Epithelial cell of proximal tubule (primary cell): ENCODE results near the gene CTU2. TPM values are rescaled to one million over a fixed set of nuclear protein-coding genes. Genes with fewer than 3 reads are reported as not detected.

Experiments
- DNase-seq: peaks from one replicate; pipeline ENCODE4 v3.0.0-alpha.2; 2011; ENCODE audit warnings: low read depth
- H3K4me3 ChIP-seq: 2 replicates; pipeline ENCODE4 v1.5.1; 2011; ENCODE audit warnings: low read depth, mild to moderate bottlenecking, low read length
- total RNA-seq: library from RNA; depleted of rRNA; stranded (reverse); fragments of >200 nt; gene quantifications from 2 replicates; pipeline ENCODE4 v1.2.3, GENCODE V29; 2015
- TF ChIP-seq, protein P1 (sequence below): conservative IDR thresholded peaks from 2 replicates; pipeline ENCODE4 v1.5.1; 2012; ENCODE audit warnings: low read depth, mild to moderate bottlenecking, low read length

The CTU2 gene
- total RNA-seq, 1 donor from 2014 or later: 9.3 TPM

DNA sequence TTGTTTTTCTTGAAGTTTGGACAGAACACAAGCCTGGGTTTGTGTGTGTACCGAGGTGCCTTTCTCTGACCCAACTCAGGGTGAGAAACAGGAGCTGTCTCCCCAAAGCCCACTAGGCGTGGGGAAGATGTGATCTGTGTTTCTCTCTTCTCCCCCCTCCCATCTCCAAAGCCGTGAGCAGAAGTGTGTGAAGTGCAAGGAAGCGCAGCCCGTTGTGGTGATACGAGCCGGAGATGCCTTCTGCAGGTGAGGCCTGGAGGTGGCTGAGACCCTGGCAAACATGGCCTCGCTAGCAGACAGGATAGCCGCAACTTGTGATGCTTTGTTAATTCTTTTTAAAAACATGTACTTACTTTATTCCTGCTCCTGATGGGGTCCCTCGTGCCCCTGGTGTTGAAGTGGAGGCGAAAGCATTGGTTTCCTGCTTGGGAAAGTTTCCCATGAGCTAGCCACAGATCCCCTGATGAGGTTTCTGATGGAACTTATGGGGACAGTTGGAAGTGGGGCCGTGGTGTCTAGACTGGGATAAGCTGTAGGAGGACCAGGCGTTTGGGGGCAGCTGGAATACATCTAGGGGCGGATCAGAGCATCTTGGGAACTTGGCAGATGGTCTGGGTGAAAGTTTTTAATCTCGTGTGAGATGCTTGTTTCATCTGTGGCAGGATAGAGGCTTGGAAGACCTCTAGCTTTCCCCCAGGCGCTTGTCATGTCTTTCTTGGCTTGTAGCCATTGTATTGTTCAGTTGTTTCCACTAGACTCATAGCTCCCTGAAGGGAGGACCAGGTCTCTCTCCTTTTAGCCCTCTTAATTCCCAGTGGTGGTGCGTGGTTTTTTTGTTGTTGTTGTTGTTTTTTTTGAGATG is 893 bp downstream of the CTU2 start:
- peak overlapping the region; percentile 99 for H3K4me3 ChIP-seq
- DNase-seq: no peak
- TF ChIP-seq, protein P1, sequence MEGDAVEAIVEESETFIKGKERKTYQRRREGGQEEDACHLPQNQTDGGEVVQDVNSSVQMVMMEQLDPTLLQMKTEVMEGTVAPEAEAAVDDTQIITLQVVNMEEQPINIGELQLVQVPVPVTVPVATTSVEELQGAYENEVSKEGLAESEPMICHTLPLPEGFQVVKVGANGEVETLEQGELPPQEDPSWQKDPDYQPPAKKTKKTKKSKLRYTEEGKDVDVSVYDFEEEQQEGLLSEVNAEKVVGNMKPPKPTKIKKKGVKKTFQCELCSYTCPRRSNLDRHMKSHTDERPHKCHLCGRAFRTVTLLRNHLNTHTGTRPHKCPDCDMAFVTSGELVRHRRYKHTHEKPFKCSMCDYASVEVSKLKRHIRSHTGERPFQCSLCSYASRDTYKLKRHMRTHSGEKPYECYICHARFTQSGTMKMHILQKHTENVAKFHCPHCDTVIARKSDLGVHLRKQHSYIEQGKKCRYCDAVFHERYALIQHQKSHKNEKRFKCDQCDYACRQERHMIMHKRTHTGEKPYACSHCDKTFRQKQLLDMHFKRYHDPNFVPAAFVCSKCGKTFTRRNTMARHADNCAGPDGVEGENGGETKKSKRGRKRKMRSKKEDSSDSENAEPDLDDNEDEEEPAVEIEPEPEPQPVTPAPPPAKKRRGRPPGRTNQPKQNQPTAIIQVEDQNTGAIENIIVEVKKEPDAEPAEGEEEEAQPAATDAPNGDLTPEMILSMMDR: no peak

DNA sequence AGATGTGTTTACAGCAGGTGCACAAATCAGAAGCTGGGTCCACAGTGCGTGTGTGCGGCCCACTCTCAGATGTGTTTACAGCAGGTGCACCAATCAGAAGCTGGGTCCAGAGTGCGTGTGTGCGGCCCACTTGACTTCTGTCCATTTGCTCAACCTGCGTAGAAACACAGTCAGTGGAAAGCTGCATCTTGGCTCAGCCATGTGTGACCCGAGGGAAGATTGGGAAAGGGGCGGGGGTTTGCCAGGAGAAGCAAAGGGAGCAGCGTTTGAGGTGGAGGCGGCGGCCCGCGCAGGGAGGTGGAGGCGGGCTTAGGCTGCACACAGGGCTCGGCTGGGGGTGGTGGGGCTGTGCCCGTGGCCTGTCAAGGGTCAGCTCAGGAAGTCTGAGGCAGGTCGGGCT is 4.3 kb downstream of the CTU2 start:
- TF ChIP-seq, protein P1: no peak
- no peak for DNase-seq
- no peak overlapping the region for H3K4me3 ChIP-seq

DNA sequence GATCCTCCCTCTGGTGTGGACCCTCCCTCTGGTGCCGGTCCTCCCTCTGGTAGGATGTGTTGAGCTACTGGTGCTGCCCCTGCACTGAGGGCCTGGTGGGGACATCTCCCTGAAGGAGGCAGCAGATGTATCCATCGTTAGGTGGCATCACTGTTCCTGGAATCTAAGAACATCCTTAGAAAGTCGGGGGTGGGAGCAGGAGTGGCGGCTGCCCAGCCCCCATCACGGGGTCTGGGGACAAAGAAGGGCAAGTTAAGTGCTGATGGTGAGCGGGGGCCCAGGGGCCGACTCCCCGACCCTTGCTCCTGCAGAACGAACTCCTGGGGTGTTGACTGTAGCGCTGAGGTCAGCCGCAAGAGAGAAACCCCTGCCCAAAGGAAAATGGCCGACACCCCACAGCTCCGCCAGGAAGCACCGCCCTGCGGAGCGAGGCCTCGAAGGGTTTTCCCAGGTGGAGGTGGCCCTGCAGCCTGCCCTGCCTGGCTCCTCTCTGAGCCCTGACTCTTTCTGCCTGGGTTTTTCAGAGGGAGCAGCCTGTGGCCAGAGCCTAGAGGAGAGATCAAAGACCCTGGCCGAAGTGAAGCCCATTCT is 5.5 kb downstream of the CTU2 start:
- no peak for DNase-seq
- no peak overlapping the region for H3K4me3 ChIP-seq
- TF ChIP-seq, protein P1: no peak

DNA sequence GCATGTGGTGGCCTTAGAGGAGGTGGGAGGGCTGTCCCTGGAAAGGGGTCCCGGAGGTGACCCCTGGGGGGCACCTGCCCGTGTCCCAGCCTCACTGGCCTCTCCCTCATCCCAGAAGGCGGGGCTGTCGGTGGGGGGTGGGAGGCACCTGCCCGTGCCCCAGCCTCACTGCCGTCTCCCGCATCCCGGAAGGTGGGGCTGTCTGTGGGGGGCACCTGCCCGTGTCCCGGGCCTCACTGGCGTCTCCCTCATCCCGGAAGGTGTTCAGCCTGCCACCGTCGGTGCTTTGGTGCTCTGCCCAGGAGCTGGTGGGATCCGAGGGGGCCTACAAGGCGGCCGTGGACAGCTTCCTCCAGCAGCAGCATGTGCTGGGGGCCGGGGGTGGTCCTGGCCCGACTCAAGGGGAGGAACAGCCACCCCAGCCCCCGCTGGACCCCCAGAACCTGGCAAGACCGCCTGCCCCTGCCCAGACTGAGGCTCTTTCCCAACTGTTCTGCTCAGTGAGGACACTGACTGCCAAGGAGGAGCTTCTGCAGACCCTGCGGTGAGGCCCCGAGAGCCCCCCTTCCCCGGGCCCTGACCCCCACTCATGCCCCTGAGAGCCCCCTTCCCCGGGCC is 6.2 kb downstream of the CTU2 start:
- TF ChIP-seq, protein P1: no peak
- H3K4me3 ChIP-seq: no peak overlapping the region
- DNase-seq: no peak

DNA sequence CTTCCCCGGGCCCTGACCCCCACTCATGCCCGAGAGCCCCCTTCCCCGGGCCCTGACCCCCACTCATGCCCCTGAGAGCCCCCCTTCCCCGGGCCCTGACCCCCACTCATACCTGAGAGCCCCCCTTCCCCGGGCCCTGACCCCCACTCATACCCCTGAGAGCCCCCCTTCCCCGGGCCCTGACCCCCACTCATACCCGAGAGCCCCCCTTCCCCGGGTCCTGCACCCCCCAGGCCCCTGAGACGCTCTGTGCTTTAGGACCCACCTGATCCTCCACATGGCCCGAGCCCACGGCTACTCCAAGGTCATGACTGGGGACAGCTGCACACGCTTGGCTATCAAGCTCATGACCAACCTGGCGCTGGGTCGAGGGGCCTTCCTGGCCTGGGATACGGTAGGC is 6.8 kb downstream of the CTU2 start:
- no peak overlapping the region for H3K4me3 ChIP-seq
- DNase-seq: no peak
- TF ChIP-seq, protein P1: no peak

DNA sequence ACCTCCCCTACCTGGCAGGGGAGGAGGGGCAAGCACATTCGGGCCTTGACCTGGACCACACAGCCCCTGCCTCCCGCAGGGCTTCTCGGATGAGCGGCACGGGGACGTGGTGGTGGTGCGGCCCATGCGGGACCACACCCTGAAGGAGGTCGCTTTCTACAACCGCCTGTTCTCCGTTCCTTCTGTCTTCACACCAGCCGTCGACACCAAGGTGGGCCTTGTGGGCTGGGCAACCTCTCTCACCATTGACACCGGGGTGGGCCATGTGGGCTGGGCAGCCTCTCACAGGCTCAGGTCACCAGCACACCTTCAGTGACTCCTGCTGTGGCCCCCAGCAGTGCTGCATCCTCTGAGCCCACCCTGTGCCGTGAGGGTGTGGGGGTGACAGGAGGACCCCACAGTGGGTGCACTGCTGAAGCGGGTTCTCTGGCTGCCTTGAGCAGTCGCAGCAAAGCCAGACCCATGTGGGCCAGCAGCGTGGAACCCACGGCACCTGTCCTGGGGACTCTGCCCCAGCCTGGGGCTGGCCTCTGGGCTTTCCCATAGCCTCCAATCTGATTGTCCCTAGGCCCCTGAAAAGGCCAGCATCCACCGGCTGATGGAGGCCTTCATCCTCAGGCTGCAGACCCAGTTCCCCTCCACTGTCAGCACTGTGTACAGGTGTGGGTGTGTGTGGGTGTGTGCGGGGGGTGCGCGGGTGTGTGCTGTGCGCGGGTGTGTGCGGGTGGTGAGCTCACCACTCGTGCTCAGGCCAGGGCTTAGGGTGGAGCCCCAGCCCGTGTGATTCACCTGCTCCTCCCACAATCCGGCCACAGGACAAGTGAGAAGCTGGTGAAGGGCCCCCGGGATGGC is 7.5 kb downstream of the CTU2 start:
- H3K4me3 ChIP-seq: no peak overlapping the region
- DNase-seq: no peak
- TF ChIP-seq, protein P1: no peak
